GM21367 (cell line): ENCODE results near the gene ABCA5.

ENCODE experiments used
- ATAC-seq: cut with Tn5 transposase; IDR thresholded peaks from one replicate; pipeline ENCODE4 v1.9.1; 2021; ENCODE audit not compliant: unreplicated experiment

Gene ABCA5

GRCh38 chr17:69267219-69267618 lies 59.7 kb downstream of the ABCA5 start:
- ATAC-seq = no peak

GRCh38 chr17:69265873-69266272 lies 61.1 kb downstream of the ABCA5 start:
- no peak for ATAC-seq

- no peak for ATAC-seq
Measured at GRCh38 chr17:69254187-69254586, 72.7 kb downstream of the ABCA5 start.

- ATAC-seq = no peak
Measured at GRCh38 chr17:69250641-69251040, 76.3 kb downstream of the ABCA5 start.

- ATAC-seq = no peak
Measured at GRCh38 chr17:69246726-69247375, 80.1 kb downstream of the ABCA5 start.

GRCh38 chr17:69246202-69246601 lies 80.7 kb downstream of the ABCA5 start:
- ATAC-seq = no peak

GRCh38 chr17:69245617-69246016 lies 81.3 kb downstream of the ABCA5 start:
- ATAC-seq = no peak

GRCh38 chr17:69239611-69240600 lies 87.0 kb downstream of the ABCA5 start:
- no peak for ATAC-seq

- no peak for ATAC-seq
Measured at GRCh38 chr17:69236946-69237345, 90.0 kb downstream of the ABCA5 start.

- ATAC-seq = no peak
Measured at GRCh38 chr17:69236464-69236863, 90.5 kb downstream of the ABCA5 start.

GRCh38 chr17:69235338-69236058 lies 91.4 kb downstream of the ABCA5 start:
- ATAC-seq = peak; percentile 90

GRCh38 chr17:69232650-69233049 lies 94.3 kb downstream of the ABCA5 start:
- ATAC-seq = no peak

GRCh38 chr17:69231521-69231920 lies 95.4 kb downstream of the ABCA5 start:
- ATAC-seq = no peak

GRCh38 chr17:69230939-69231338 lies 96.0 kb downstream of the ABCA5 start:
- ATAC-seq = no peak

- no peak for ATAC-seq
Measured at GRCh38 chr17:69228576-69228975, 98.4 kb downstream of the ABCA5 start, which contains the start of gene ABCA10. TSS of gene ABCA10 (minus strand) at chr17:69228824. CDS start at chr17:69225358, 3,466 bp downstream.

GRCh38 chr17:69228018-69228417 lies 98.9 kb downstream of the ABCA5 start:
- ATAC-seq = no peak

GRCh38 chr17:69227541-69227940 lies 99.4 kb downstream of the ABCA5 start:
- no peak for ATAC-seq

GRCh38 chr17:69223809-69224208 lies 103.1 kb downstream of the ABCA5 start:
- peak; percentile 95 for ATAC-seq

- ATAC-seq = no peak
Measured at GRCh38 chr17:69222707-69223258, 104.2 kb downstream of the ABCA5 start.

GRCh38 chr17:69220098-69220497 lies 106.8 kb downstream of the ABCA5 start:
- ATAC-seq = no peak

GRCh38 chr17:69218986-69219385 lies 107.9 kb downstream of the ABCA5 start:
- no peak for ATAC-seq
